ENCODE measurements around the gene GPC5. TPM values are rescaled to one million over a fixed set of nuclear protein-coding genes. Genes with fewer than 3 reads are reported as not detected.

Gene GPC5
- total and polyA plus RNA-seq, 2 of the 13 experiments (the other 11 are each of a cell fraction or from before 2014, with no cell fraction given), result 0.02 to 0.07 TPM

- TF ChIP-seq MYNN (CRISPR knock-in tag; IDR thresholded peaks at IDR 0.05; ENCODE audit: low read depth), result no peak
- no peak for TF ChIP-seq SKIL (CRISPR knock-in tag; IDR thresholded peaks at IDR 0.05; ENCODE audit: borderline replicate concordance)
- TF ChIP-seq ZBTB7B (CRISPR knock-in tag; IDR thresholded peaks at IDR 0.05), result no peak
Measured at GRCh38 chr13:91520952-91521351, 122.5 kb downstream of the GPC5 start (continued).

- no peak for FAIRE-seq
- Histone ChIP-seq H3K27ac (ENCODE audit: extremely low read length, insufficient read depth, low read length) (no peak overlapping the region), H2AFZ (ENCODE audit: low read length) (no peak overlapping the region), H3K9me3 (ENCODE audit: low read length) (no peaks in the 10 kb centered on the region), H3K79me2 (ENCODE audit: insufficient read depth, low read length) (no peaks in the 10 kb centered on the region), H3K4me1 (ENCODE audit: insufficient read depth, low read length) (no peaks in the 10 kb centered on the region), H3K4me3 (replicated peaks in 1 of 3; ENCODE audit: insufficient read depth in 1 of 3, low read depth in 2 of 3, low read length in 3 of 3) (no peak overlapping the region), H3K36me3 (replicated peaks in 1 of 2; ENCODE audit: control insufficient read depth in 1 of 2, insufficient read depth in 2 of 2, low read length in 2 of 2) (no peaks in the 10 kb centered on the region), H4K20me1 (ENCODE audit: insufficient read depth, low read length) (no peaks in the 10 kb centered on the region), H3K9ac (ENCODE audit: insufficient read depth, low read depth, low read length) (no peak overlapping the region), H3K27me3 (ENCODE audit: control insufficient read depth in 1 of 2, insufficient read depth in 2 of 2, low read length in 2 of 2) (no peaks in the 10 kb centered on the region), H3K4me2 (ENCODE audit: low read depth, low read length) (no peak overlapping the region)
- intact Hi-C loops (cut with micrococcal nuclease; ENCODE audit: unreplicated experiment) (no loop called here), in situ Hi-C loops (cut with HindIII; ENCODE audit: extremely low pct_ligation_motif_present, low pct_unique_long_range_greater_than_20kb) (no loop called here)
- BruUV-seq (replicated peaks), result no TSS peak
- ChIA-PET POLR2A (no interaction called here), CTCF (ENCODE audit: low intra/inter-chr PET ratio, low total read pairs) (no interaction called here)
- no peak for ATAC-seq
- no peak for DNase-seq (ENCODE audit: low spot score)
- WGBS (ENCODE audit: low lambda C conversion rate), result 1% methylated on average over 3 of the region's 3 CpGs
- TF ChIP-seq ZNF710 (CRISPR knock-in tag; IDR thresholded peaks at IDR 0.05; ENCODE audit: borderline replicate concordance) (no peak), ZNF468 (CRISPR knock-in tag; IDR thresholded peaks at IDR 0.05) (no peak), ZFP91 (CRISPR knock-in tag; IDR thresholded peaks at IDR 0.05; ENCODE audit: borderline replicate concordance) (no peak), BRF2 (CRISPR knock-in tag; IDR thresholded peaks at IDR 0.05) (no peak), E2F2 (CRISPR knock-in tag; IDR thresholded peaks at IDR 0.05; ENCODE audit: borderline replicate concordance) (no peak), ZNF101 (CRISPR knock-in tag; IDR thresholded peaks at IDR 0.05; ENCODE audit: borderline replicate concordance, low read depth) (no peak), ZNF556 (CRISPR knock-in tag; IDR thresholded peaks at IDR 0.05; ENCODE audit: borderline replicate concordance) (no peak), ZMYM4 (CRISPR knock-in tag; IDR thresholded peaks at IDR 0.05) (no peak), ZNF557 (CRISPR knock-in tag; IDR thresholded peaks at IDR 0.05) (no peak), ZFP82 (CRISPR knock-in tag; IDR thresholded peaks at IDR 0.05; ENCODE audit: borderline replicate concordance) (no peak), ZSCAN30 (CRISPR knock-in tag; IDR thresholded peaks at IDR 0.05) (no peak), TP53 (CRISPR knock-in tag; conservative IDR thresholded peaks at IDR 0.05) (no peak), ZNF564 (CRISPR knock-in tag; IDR thresholded peaks at IDR 0.05) (no peak)
Measured at GRCh38 chr13:91523116-91523515, 124.7 kb downstream of the GPC5 start.

Measured in HepG2 (cell line).